HepG2 (cell line): Measurements from ENCODE around the gene RBP5. TPM values are rescaled to one million over a fixed set of nuclear protein-coding genes. Genes with fewer than 3 reads are reported as not detected.
A peak's percentile ranks its signal among the peaks of the same experiment; 100 is the strongest.

Experiments
- AGO2 ChIP-seq: fragments of 200-400 bp; formaldehyde crosslinking; optimal IDR thresholded peaks from 2 replicates; pipeline ENCODE3; 2017; ENCODE audit warnings: mild to moderate bottlenecking, low read depth, low read length, moderate library complexity
- ARHGAP35 ChIP-seq: sonication (generic); formaldehyde crosslinking; IDR thresholded peaks from 2 replicates; pipeline ENCODE4 v1.9.0; 2022; ENCODE audit warnings: mild to moderate bottlenecking, inconsistent platforms, moderate library complexity, missing genetic modification reagents, borderline replicate concordance
- FOSL2 ChIP-seq: sonication (generic); formaldehyde crosslinking; IDR thresholded peaks from 2 replicates; pipeline ENCODE4 v1.4.0; 2020; ENCODE audit warnings: missing genetic modification reagents
- FOXA1 ChIP-seq, 2 experiments: fragments of 450-650 bp in 1 of 2; sonication (generic) in 1 of 2; formaldehyde crosslinking in 1 of 2; IDR thresholded peaks; 2 replicates each; pipeline versions ENCODE4 v1.4.0 to v1.6.1; 2016 to 2020; ENCODE audit warnings: missing genetic modification reagents in 1 of 2
- HBP1 ChIP-seq: IDR thresholded peaks from 2 replicates; pipeline ENCODE4 v1.6.1; 2016; ENCODE audit warnings: low read depth, control low read depth
- HMGXB4 ChIP-seq, 2 experiments: sonication (generic) in 1 of 2; formaldehyde crosslinking in 1 of 2; IDR thresholded peaks; 2 replicates each; pipeline versions ENCODE4 v1.4.0 to v1.6.1; 2018 to 2020; ENCODE audit warnings: missing genetic modification reagents in 2 of 2, borderline replicate concordance in 1 of 2, low read depth in 1 of 2, mild to moderate bottlenecking in 1 of 2, missing biosample characterization in 1 of 2
- HNF1B ChIP-seq: sonication (generic); formaldehyde crosslinking; IDR thresholded peaks from 2 replicates; pipeline ENCODE4 v1.5.1; 2020; ENCODE audit warnings: mild to moderate bottlenecking, moderate library complexity, missing genetic modification reagents
- KAT7 ChIP-seq: IDR thresholded peaks from 2 replicates; pipeline ENCODE4 v1.6.1; 2018; ENCODE audit warnings: borderline replicate concordance, missing compliant biosample characterization
- MBNL3 ChIP-seq: fragments of 250-450 bp; sonication (Bioruptor Pico); conservative IDR thresholded peaks from 2 replicates; pipeline ENCODE4 v1.8.0; 2022; ENCODE audit warnings: mild to moderate bottlenecking, inconsistent platforms
- PBX2 ChIP-seq: IDR thresholded peaks from 2 replicates; pipeline ENCODE4 v1.6.1; 2016; ENCODE audit warnings: control low read depth
- ZNF136 ChIP-seq: sonication (generic); formaldehyde crosslinking; IDR thresholded peaks from 2 replicates; pipeline ENCODE4 v1.8.1; 2022; ENCODE audit warnings: low read depth, mild to moderate bottlenecking, moderate library complexity, missing genetic modification reagents
- ZNF333 ChIP-seq: sonication (generic); formaldehyde crosslinking; IDR thresholded peaks from 2 replicates; pipeline ENCODE4 v1.4.0; 2020; ENCODE audit warnings: mild to moderate bottlenecking, missing genetic modification reagents, borderline replicate concordance
- ZNF343 ChIP-seq: sonication (generic); formaldehyde crosslinking; IDR thresholded peaks from 2 replicates; pipeline ENCODE4 v1.4.0; 2020; ENCODE audit warnings: mild to moderate bottlenecking, missing genetic modification reagents
- ZNF781 ChIP-seq: sonication (generic); formaldehyde crosslinking; IDR thresholded peaks from 2 replicates; pipeline ENCODE4 v1.5.1; 2020; ENCODE audit warnings: borderline replicate concordance, mild to moderate bottlenecking, missing genetic modification reagents; ENCODE audit errors: not compliant biosample characterization
- polyA plus RNA-seq, 8 experiments: library from polyadenylated mRNA; depleted of rRNA in 3 of 8; stranded (reverse) in 7 of 8; unstranded in 1 of 8; fragments of >200 nt; fragmentation: Illumina TruSeq in 4 of 8; extraction: Trizol in 4 of 8; gene quantifications; 2 replicates each; pipeline versions ENCODE4 v1.2.1 to v1.2.3, GENCODE V29; 2011 to 2016; ENCODE audit warnings: low read depth in 4 of 8, missing spikeins in 1 of 8, mixed read lengths in 1 of 8; ENCODE audit not compliant: insufficient read depth in 1 of 8
- total RNA-seq, 5 experiments: library from RNA; depleted of rRNA; stranded (reverse); fragments of >200 nt; fragmentation: Illumina TruSeq; extraction: Trizol; gene quantifications; 2 replicates each; pipeline ENCODE4 v1.2.3, GENCODE V29; 2016; ENCODE audit warnings: low read depth in 1 of 5
- TF ChIP-seq, protein P1 (sequence below): sonication (generic); formaldehyde crosslinking; IDR thresholded peaks from 2 replicates; pipeline ENCODE4 v1.9.0; 2021; ENCODE audit warnings: missing genetic modification reagents, mild to moderate bottlenecking, borderline replicate concordance

Gene RBP5
- total and polyA plus RNA-seq, 2 of the 13 experiments (the other 11 are each of a cell fraction or from before 2014, with no cell fraction given), result 13.8 to 19.8 TPM

- peak in 1 of 2 experiments; percentile 19; a peak in 2 of 4 replicates for TF ChIP-seq HMGXB4 (CRISPR knock-in tag; IDR thresholded peaks at IDR 0.05; ENCODE audit: borderline replicate concordance in 1 of 2, low read depth in 1 of 2)
- TF ChIP-seq HBP1 (CRISPR knock-in tag), result no peak
- no peak for TF ChIP-seq PBX2 (CRISPR knock-in tag)
- TF ChIP-seq MBNL3 (CRISPR knock-in tag), result no peak
- TF ChIP-seq FOXA1 (IDR thresholded peaks at IDR 0.05), result no peak
- TF ChIP-seq FOXA1 (CRISPR knock-in tag; IDR thresholded peaks at IDR 0.05), result 0 out of 2 replicates have a peak, but pooled peaks have one; percentile 25
- peak; percentile 41 for TF ChIP-seq HNF1B (CRISPR knock-in tag)
- TF ChIP-seq ZNF136 (CRISPR knock-in tag), result no peak
- TF ChIP-seq ARHGAP35 (CRISPR knock-in tag), result no peak
- TF ChIP-seq ZNF333, result no peak
- no peak for TF ChIP-seq ZNF343 (CRISPR knock-in tag)
- no peak for TF ChIP-seq FOSL2
- TF ChIP-seq ZNF781 (CRISPR knock-in tag), result no peak
- TF ChIP-seq, protein P1, sequence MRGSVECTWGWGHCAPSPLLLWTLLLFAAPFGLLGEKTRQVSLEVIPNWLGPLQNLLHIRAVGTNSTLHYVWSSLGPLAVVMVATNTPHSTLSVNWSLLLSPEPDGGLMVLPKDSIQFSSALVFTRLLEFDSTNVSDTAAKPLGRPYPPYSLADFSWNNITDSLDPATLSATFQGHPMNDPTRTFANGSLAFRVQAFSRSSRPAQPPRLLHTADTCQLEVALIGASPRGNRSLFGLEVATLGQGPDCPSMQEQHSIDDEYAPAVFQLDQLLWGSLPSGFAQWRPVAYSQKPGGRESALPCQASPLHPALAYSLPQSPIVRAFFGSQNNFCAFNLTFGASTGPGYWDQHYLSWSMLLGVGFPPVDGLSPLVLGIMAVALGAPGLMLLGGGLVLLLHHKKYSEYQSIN (CRISPR knock-in tag), result no peak
- peak; percentile 77 for TF ChIP-seq AGO2
- TF ChIP-seq KAT7 (CRISPR knock-in tag), result no peak
These were observed 618 bp downstream of the RBP5 start (continued) for GRCh38 chr12:7127916-7128626.
